Activated CD8-positive, alpha-beta memory T cell treated with anti-CD3 and anti-CD28 coated beads for 4 hours (primary cell): ENCODE results near the gene LBX2.

ENCODE experiments used
- DNase-seq, 2 donors: peaks; one replicate each; pipeline ENCODE4 v3.0.0-alpha.2; 2020; ENCODE audit warnings: low read depth in 2 of 2

The LBX2 gene

GRCh38 chr2:74457549-74458131, 41.8 kb downstream of the LBX2 start:
- peak; percentile 72 to 78 for DNase-seq

- no peak for DNase-seq
Observed at GRCh38 chr2:74457129-74457548, 42.3 kb downstream of the LBX2 start.

- peak; percentile 96 for DNase-seq
Observed at GRCh38 chr2:74454654-74455511, 44.5 kb downstream of the LBX2 start, which contains the start of gene INO80B. TSS of gene INO80B (plus strand) at chr2:74455087. CDS start at chr2:74455117, 30 bp downstream.

- no peak for DNase-seq
Observed at GRCh38 chr2:74450570-74451190, 48.7 kb downstream of the LBX2 start.

- no peak for DNase-seq
Observed at GRCh38 chr2:74448771-74449170, 50.6 kb downstream of the LBX2 start.
